Sciatic nerve (tissue), 2 donors: ENCODE data around the gene LDLRAP1. TPM values are rescaled to one million over a fixed set of nuclear protein-coding genes. Genes with fewer than 3 reads are reported as not detected.

Experiments
- ATAC-seq: fragments of 200-7000 bp; cut with Tn5 transposase; one replicate; pipeline ENCODE4 v1.9.1; 2020; ENCODE audit warnings: mild to moderate bottlenecking, moderate library complexity
- DNase-seq: peaks from one replicate; pipeline ENCODE4 v3.0.0-alpha.2; 2020; ENCODE audit warnings: low spot score
- intact Hi-C: fragments of 100-400 bp; cut with DNase I; formaldehyde crosslinking; loops from one replicate; pipeline ENCODE4 v1.14.2; 2022
- total RNA-seq: library from RNA; stranded (reverse); fragmentation: NEBNext Ultra II Directional; extraction: Animal tissue kit (Norgen Biotek cat#: 25700); gene quantifications from one replicate; pipeline ENCODE4 v1.2.1, GENCODE V29; 2021
- donor health status: DM: no; HTN: no; CAD: no.
- donor health status: DM: no; HTN: no; CAD: no.

The LDLRAP1 gene
- total RNA-seq, 1 donor from 2014 or later, result 25.0 TPM

DNA sequence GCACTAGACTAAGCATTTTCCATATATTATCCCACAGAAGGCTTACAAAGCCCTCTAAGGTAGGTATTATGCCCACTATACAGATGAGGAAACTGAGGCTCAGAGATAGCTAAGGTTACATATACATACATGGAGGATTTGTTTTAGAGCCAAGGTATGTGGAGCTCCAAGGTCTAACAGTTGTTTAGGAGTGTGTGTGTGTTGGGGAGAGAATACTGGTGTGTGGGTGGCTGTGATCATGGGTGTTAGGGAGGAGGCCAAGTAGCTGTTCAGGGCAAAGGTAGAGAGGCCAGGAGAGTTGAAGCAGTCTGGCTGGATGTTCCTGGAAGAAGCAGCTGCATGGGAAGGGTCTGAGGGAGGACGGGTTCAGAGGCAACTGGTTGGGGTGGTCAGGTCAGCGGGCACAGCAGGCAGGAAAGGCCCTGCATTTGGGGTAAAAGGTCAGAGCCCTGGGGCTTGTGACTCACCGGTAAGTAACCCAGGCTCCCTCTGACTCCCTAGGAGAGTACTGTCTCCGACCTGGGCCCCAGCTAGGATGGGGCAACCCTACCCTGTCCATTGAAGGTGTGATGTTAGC is 5.1 kb upstream of the LDLRAP1 start:
- intact Hi-C loops, result no loop called here
- DNase-seq (no peak), ATAC-seq (no peak)

DNA sequence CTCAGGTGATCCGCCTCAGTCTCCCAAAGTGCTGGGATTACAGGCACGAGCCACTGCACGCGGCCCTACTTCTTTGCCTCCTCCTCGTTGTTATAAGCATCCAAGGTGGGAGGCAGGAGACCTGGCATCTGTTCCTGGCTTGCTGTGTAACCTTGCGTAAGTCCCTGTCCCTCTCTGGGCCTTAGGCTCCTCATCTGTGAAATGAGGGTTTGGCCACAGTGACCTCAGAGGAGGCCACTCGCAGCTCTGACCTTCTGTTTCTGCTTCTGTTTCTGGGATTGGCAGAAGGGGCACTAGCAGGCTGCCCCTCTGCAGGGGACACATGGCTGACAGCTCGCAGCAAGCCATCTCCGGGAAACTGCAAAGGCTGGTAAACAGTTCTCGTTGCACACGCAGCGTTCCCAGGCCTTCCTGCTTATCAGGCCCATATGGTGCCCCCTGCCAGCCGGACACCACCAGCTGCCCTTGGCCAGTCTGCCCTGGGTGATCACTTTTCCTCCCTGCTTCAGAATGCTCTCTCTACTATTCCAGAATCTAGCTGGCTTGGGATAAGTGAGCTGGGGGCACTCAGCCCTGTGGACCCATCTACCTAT is 2.6 kb upstream of the LDLRAP1 start:
- ATAC-seq, result no peak
- no peak for DNase-seq
- intact Hi-C loops, result no loop called here

DNA sequence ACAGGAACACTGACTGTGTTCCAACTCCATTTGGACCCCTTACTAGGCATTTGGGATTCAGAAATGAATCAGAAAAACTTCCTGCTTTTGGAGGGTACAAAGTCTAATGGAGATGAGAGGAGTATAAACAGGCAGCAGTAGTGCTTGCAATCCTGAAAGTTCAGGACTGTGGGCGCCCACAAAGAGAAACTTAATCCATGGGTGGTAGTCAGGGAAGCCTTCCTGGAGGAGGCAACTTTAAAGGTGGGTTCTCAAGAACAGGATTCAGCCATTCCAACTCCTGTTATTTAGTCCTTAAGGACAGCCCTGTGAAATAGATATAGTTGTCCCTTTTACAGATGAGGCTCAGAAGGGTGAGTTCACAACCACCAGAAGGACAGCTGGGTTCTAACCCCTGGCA is 2.0 kb upstream of the LDLRAP1 start:
- intact Hi-C loops, result no loop called here
- ATAC-seq (no peak), DNase-seq (no peak)

DNA sequence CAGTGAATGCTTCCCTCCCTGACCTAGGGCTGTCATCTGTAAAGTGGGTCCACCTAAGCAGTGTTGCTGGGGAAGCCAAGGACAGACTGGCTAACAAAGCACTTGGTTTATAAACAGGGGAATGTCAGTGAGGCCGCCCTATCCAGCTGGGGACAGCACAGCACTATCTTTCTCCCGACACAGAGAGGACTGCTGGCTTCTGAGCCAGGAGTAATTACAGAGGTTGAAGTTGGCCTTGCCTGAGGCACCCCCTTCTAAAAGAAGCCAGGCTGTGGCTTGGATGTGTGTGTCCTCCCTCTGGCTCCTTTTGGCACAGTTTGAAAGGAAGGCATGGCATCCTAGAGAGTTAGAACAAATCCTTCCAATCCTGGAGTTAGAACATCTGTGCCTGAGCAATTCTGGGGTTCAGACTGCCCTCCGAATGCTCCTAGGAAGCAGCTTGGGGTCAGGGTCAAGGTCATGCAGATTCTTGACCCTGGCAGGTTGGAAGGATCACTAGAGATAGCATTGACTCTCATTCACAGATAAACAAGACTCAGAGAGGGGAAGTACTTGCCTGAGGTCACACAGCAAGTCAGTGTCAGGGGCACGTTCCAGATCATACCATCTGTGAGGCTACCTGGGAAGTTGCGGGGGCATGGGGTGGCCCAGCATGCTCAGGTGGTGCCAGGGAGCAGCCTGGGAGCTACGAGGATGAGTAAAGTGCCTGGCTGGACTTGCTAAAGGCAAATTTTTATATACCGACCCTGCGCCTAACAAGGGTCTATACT is 1.3 kb upstream of the LDLRAP1 start:
- no peak for ATAC-seq
- intact Hi-C loops, result no loop called here
- no peak for DNase-seq

DNA sequence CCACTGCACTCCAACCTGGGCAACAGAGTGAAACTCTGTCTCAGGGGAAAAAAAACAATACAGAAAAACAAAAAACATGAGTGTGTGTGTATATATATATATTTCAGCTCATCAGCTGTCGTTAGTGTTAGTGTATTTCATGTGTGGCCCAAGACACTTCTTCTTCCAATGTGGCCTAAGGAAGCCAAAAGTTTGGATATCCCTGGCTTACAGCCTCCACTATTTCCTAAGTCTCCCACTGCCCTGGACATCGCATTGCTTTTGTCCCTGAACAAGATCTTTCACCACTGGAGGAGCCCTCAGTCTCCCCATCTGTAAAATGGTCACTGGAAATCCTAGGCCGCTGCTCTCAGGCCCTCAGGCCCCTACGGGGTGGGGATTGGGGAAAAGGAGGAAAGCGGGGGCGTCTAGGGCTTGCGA is 391 bp upstream of the LDLRAP1 start:
- DNase-seq (no peak), ATAC-seq (no peak)
- intact Hi-C loops, result no loop called here

DNA sequence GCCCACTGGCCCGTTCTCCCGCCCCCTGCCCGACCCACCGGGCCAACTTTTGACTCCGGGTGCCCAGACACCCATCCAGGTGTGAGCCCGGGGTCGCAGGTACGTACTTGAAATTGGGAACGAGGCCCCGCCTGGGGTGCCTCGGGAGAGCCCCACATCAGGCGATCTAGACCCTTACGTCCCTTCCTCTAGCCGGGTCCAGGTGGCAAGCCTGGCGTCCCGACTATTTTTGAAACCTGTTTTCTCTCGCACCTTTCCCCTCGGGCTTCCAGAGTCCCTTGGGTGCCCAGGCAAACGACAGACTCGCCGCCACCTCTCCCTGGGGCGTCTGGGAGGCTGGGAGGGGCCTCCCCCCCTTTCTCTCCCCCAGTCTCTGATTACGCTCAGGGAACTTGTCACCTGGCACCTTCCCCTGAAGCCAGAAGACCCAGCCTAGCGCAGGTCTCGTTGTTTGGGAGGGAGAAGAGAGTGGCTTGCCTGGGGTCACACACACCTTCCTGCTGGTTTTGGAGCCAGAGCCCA is 898 bp downstream of the LDLRAP1 start:
- intact Hi-C loops, result no loop called here
- ATAC-seq (no peak), DNase-seq (no peak)

DNA sequence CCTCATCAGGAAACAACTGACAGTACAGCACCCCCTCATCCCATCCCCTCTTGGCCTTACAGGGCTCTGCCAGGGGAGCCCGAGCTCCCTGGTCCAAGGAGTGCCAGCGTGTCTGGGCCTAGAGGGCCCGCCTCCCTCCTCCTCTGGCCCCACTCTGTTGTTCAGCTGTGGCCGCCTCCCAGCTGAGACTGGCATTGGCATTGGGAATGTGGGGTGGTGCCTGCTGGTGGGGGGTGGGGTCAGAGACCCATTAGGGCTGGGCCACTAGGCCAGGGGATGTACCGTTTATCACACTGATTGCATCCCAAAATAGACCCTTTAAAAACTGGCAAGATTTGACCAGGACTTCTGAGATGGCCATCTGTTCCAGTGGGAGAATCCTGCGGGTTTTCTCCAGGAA is 1.4 kb downstream of the LDLRAP1 start:
- DNase-seq, result no peak
- peak; percentile 13 for ATAC-seq
- intact Hi-C loops, result no loop called here

DNA sequence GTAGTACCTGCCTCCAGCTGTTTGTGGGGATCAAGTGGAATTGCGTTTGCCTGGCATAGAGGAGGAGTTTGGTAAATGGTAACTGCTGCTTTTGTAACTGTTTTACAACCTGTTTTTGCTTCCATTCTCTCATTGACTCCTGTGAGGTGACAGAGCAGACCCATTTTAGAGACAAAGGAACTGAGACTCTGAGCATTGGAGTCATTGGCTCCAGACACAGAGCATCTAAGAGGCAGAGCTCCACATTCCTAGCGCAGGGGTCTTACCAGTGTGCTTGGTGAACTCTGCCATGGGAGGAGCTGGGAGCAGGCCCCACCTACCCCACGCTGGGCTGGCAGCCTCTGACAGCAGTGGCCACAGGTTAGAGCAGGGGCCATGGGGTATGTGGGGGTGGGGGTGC is 2.4 kb downstream of the LDLRAP1 start:
- intact Hi-C loops, result no loop called here
- no peak for ATAC-seq
- DNase-seq, result no peak

DNA sequence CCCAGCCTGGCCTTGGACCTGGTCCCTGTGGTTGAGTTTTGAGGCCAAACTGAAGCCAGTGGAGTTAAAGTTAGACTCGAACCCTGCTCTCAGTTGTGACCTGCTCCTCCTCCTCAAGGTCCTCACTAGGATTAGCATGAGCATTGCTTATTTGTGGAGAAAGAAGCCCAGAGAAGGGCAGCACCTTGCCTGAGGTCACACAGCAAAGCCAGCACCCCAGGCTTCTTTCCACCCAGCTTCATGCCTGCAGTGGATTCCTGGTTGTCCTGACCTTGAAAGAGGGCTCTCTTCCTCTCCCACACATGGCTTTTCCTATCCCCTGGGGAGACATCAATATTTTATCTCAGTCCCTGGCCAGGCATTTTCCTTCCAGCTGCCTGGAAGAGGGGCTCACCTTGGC is 2.8 kb downstream of the LDLRAP1 start:
- DNase-seq (no peak), ATAC-seq (no peak)
- intact Hi-C loops, result no loop called here

DNA sequence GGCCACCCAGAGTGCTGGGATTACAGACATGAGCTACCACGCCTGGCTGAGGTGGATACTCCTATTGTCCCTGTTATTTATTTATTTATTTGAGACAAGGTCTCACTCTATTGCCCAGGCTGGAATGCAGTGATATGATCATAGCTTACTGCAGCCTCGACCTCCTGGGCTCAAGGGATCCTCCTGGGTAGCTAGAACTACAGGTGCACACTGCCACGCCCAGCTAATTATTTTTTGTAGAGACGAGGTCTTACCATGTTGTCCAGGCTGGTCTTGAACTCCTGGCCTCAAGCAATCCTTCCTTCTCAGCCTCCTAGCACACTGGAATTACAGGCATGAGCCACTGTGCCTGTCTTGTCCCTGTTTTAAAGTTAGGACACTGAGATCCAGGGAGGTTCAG is 5.2 kb downstream of the LDLRAP1 start:
- no peak for DNase-seq
- intact Hi-C loops, result no loop called here
- no peak for ATAC-seq

DNA sequence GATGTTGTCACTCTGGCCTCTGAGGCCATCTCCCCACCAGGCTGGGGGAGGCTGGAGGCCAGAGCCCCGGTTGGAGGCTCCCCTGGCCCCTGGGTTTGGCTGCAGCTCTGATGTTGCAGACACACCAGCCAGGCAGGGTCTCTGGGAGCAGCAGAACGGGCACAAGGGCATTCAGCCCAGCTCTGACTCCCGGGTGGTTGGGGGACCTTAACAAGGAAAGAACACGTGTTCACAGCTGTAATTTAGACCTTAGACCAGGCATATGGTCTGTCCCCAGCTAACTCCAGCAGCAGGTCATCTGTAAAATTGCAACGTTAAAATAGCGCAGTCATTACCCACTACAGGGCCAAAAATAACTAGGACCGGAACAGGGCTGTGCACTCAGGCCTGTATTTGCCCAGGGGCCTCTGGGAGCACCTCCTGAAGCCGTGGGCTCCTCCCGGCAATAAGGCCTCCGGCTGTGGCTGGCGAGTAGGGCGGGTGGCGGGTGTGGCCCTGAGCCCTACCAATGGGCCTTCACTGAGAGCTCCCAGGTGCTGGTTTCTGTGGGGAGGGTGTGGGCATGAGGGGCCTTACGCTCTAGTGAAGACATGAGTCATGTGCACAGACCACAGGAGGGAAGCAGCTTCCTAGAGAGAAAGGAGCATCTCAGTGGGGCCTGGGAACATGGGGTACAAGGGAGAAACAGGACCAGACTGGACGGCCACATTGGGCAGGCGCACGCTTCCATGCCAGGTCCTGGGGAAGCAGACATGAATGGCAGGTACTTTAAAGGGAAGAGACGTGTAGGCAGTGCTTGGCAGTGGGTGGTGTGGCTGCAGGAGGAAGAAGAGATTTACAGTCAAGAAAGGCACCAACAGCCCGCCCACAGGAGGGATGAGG is 6.1 kb downstream of the LDLRAP1 start:
- intact Hi-C loops, result no loop called here
- no peak for DNase-seq
- peak; percentile 58 for ATAC-seq

DNA sequence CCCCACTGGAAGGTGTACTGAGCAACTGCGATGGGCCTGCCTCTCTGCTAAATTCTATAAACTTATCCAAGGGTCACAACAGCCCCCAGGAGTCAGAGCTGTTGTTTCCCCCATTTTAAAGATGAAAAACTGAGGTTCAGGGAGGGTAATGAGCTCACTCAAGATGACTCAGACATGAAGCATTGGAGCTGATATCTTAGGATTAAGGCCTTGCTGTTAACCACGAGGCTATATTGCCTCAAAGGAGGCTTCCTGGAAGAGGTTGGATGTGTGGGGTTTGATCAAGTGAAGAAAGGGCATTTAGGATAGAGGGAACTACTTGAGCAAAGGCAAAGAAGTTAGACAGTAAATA is 6.7 kb downstream of the LDLRAP1 start:
- intact Hi-C loops, result no loop called here
- no peak for ATAC-seq
- DNase-seq, result no peak

DNA sequence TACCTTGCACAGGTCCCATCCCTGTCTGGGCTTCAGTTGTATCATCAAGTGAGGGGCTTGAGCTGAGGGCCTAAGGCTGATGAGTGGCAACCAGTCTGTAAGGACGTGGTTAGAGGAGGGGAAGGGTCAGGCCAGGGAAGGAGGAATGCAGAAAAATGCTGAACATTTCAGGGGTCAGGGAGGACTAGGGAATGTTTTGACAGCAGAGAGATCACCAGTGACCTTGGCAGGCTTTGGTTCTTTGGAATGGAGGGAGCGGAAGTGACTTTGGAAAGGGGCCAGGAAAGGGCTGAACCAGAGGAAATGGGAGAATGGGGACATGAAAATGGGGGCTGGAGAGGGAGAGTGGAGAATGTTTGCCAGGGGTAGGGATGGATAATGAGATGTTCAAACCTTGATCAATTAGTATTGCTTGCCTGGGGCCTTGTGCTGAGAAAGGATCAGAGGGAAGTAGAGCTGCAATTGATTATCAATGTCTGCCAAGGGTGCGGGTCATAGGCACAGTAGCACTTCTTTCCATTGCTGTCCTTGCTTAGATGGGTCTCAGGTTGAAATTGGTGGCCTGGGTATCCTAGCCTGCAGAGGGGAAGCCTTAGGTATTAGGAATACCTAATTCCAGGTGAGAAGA is 7.4 kb downstream of the LDLRAP1 start:
- intact Hi-C loops, result no loop called here
- DNase-seq (no peak), ATAC-seq (peak; percentile 8)

DNA sequence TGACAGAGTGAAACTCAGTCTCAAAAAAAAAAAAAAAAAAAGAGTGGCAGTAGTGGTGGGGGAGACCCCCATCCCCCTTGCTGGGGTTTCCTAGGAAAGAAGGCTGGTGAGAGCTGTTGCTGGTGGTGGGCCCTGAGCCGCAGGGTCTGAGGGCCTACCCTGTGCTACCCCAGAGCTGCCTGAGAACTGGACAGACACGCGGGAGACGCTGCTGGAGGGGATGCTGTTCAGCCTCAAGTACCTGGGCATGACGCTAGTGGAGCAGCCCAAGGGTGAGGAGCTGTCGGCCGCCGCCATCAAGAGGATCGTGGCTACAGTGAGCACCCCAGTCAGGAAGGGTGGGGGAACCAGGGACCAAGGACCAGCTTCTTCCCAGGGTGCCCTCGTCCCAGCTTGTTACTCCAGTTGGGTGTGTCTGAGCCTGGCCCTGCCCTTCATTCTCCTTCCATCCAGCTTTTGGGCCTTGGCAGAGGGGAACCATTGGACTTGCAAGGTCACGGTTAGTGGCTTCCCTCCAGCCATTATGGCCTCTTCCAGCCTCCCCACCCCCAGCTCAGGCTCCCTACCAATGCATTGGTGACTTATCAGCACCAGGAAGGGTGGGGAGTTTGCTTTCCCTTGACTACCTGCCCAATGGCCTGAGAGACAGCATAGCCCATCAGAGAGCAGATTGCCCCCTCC is 10.5 kb downstream of the LDLRAP1 start:
- ATAC-seq (no peak), DNase-seq (no peak)
- intact Hi-C loops, result no loop called here

DNA sequence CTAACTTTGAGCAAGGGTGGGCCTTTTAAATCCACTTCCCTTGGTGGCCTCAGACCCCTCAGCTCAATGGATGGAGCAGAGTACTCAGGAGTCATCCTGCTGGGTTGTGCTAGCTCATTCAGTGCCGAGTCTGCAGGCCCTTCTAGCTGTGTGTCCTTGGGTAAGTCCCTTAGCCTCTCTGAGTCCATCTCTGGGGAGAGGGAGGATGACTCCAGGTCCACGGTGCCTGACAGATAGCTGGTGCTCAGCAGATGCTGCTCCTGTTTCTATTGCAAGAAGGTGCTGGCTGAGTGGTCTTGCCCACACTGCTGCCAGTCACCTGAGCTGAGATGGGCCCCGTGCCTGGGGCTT is 11.0 kb downstream of the LDLRAP1 start:
- no peak for ATAC-seq
- intact Hi-C loops, result no loop called here
- no peak for DNase-seq

DNA sequence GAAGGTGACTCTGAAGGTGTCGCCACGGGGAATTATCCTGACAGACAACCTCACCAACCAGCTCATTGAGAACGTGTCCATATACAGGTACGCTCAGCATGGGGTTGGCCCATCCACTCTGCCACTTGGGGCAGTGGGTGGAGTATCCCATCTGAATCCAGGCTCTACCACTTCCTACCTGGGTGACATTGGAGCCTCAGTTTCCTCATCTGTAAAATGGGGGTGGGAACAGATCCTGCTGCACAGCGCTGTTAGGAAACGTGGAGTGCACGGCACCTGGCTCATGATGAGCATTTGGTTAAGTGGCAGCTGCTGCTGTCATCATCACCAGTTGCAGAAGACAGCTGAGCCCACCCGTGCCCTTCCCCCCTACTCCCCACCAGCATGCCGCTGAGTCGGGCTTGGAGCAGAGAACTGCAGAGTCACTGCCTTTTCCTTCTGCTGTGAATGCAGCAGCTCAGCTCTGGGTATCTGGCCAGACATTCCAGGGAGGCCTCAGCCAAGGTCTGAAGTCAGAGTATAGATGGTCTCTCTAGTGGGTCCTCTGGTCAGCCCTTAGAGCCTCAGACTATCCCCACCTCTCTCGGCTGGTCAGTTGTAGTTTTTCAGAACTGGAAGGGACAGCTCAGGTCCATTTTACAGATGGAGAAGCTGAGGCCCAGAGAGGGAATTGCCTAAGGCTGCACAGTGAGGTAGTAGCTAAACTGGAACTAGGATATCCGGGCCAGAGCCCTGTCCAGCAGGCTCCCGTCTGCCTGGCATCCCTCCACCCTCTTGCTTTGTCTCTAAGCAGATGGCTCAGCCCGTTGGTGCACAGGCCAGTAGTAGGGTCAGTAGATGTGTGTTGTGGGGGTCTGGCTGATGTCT is 11.7 kb downstream of the LDLRAP1 start:
- DNase-seq (no peak), ATAC-seq (no peak)
- intact Hi-C loops, result no loop called here

DNA sequence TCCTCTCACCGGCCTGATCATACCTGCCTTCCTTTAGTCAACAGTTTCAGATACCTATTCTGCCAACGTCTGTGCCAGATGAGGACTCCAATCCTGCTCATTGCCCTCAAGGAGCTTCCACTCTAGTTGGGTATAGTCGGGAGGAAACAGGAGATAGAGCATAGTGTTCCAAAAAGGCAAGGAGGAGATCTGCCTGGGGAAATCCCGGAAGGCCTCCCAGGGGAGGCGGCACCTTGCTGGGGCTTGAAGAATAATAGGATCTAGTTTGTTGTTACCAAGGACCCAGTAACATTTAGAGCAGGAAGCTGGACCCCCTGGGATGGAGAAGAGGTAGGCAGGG is 12.3 kb downstream of the LDLRAP1 start:
- ATAC-seq (no peak), DNase-seq (no peak)
- intact Hi-C loops, result no loop called here

DNA sequence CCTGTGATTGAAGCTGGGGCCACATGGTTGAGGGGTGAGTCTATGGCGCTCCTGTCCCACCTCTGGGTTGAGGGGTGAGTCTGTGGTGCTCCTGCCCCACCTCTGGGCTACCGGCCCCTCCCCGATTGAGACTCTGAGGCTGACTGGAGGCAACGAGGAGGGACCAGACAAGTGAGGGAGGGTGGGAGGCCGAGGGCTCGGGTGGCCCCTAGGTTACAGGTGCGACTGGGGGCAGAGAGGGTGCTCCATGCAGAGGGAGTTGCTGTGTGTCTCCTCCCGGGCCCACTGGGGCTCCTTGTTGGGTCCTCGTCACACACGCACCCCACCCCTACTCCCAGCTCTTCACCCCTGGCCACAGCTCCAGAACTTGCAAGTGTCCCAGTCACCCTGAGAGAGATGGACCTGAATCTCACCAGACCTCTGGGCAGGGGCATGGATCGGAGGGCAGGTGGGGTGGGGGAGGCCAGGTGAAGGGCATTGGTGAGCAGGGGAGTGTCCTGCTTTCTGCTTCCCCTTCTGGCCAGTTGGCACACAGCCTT is 12.8 kb downstream of the LDLRAP1 start:
- no peak for DNase-seq
- intact Hi-C loops, result no loop called here
- no peak for ATAC-seq
